ENCODE measurements around the gene ESYT1. TPM values are rescaled to one million over a fixed set of nuclear protein-coding genes. Genes with fewer than 3 reads are reported as not detected.
"Not testable (repeated sequence)": the region's sequence is repeated elsewhere in the genome, so short reads cannot be mapped to it uniquely, and the experiment has no call there.

Gene ESYT1
- polyA plus RNA-seq, 1 donor from 2014 or later: 19.6 TPM

GRCh38 chr12:56154818-56155217, 26.8 kb downstream of the ESYT1 start:
- Histone ChIP-seq H3K27me3 (ENCODE audit: insufficient read depth, low read depth, low read length) (no peaks in the 10 kb centered on the region), H4K20me1 (ENCODE audit: insufficient read depth) (no peaks in the 10 kb centered on the region), H3K79me2 (replicated peaks; ENCODE audit: insufficient read depth, low read length) (peaks cover 30% of the 10 kb centered on the region), H3K9ac (ENCODE audit: low read length) (no peak overlapping the region), H3K9me3 (ENCODE audit: low read length) (no peaks in the 10 kb centered on the region), H3K4me2 (ENCODE audit: low read length) (no peak overlapping the region), H3K36me3 (ENCODE audit: insufficient read depth, low read length) (peaks cover 6% of the 10 kb centered on the region), H3K4me3 (ENCODE audit: low read length) (no peak overlapping the region), H2AFZ (ENCODE audit: low read depth, low read length) (no peak overlapping the region), H3F3A (ENCODE audit: insufficient read depth, low read length, poor library complexity, severe bottlenecking) (peaks cover 3% of the 10 kb centered on the region), H3K27ac (ENCODE audit: low read length) (no peak overlapping the region), H3K9me2 (ENCODE audit: insufficient read depth, low read length) (no peaks in the 10 kb centered on the region)
- TF ChIP-seq, protein P1, sequence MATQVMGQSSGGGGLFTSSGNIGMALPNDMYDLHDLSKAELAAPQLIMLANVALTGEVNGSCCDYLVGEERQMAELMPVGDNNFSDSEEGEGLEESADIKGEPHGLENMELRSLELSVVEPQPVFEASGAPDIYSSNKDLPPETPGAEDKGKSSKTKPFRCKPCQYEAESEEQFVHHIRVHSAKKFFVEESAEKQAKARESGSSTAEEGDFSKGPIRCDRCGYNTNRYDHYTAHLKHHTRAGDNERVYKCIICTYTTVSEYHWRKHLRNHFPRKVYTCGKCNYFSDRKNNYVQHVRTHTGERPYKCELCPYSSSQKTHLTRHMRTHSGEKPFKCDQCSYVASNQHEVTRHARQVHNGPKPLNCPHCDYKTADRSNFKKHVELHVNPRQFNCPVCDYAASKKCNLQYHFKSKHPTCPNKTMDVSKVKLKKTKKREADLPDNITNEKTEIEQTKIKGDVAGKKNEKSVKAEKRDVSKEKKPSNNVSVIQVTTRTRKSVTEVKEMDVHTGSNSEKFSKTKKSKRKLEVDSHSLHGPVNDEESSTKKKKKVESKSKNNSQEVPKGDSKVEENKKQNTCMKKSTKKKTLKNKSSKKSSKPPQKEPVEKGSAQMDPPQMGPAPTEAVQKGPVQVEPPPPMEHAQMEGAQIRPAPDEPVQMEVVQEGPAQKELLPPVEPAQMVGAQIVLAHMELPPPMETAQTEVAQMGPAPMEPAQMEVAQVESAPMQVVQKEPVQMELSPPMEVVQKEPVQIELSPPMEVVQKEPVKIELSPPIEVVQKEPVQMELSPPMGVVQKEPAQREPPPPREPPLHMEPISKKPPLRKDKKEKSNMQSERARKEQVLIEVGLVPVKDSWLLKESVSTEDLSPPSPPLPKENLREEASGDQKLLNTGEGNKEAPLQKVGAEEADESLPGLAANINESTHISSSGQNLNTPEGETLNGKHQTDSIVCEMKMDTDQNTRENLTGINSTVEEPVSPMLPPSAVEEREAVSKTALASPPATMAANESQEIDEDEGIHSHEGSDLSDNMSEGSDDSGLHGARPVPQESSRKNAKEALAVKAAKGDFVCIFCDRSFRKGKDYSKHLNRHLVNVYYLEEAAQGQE (IDR thresholded peaks at IDR 0.05; ENCODE audit: borderline replicate concordance): no peak
- TF ChIP-seq EZH2 (IDR thresholded peaks at IDR 0.05; ENCODE audit: borderline replicate concordance, insufficient read depth, low read length, poor library complexity, severe bottlenecking) (no peak), RAD21 (conservative IDR thresholded peaks at IDR 0.05) (no peak), SMC3 (conservative IDR thresholded peaks at IDR 0.05; ENCODE audit: poor library complexity) (no peak), MXI1 (conservative IDR thresholded peaks at IDR 0.05; ENCODE audit: poor library complexity, severe bottlenecking) (no peak), EP300 (conservative IDR thresholded peaks at IDR 0.05; ENCODE audit: poor library complexity, severe bottlenecking) (no peak), CTCF (IDR thresholded peaks at IDR 0.05; ENCODE audit: poor library complexity, severe bottlenecking) (no peak), TAF1 (IDR thresholded peaks at IDR 0.05; ENCODE audit: low read depth) (no peak), POLR2AphosphoS5 (IDR thresholded peaks at IDR 0.05) (no peak)

GRCh38 chr12:56155256-56155845, 27.3 kb downstream of the ESYT1 start:
- H2AFZ ChIP-seq (ENCODE audit: low read depth, low read length): no peak overlapping the region
- H3K36me3 ChIP-seq (ENCODE audit: insufficient read depth, low read length): peaks cover 9% of the 10 kb centered on the region
- no peak overlapping the region for H3K9ac ChIP-seq (ENCODE audit: low read length)
- peaks cover 3% of the 10 kb centered on the region for H3F3A ChIP-seq (ENCODE audit: insufficient read depth, low read length, poor library complexity, severe bottlenecking)
- no peaks in the 10 kb centered on the region for H3K9me3 ChIP-seq (ENCODE audit: low read length)
- H3K27me3 ChIP-seq (ENCODE audit: insufficient read depth, low read depth, low read length): no peaks in the 10 kb centered on the region
- H3K79me2 ChIP-seq (replicated peaks; ENCODE audit: insufficient read depth, low read length): peaks cover 35% of the 10 kb centered on the region
- H3K27ac ChIP-seq (ENCODE audit: low read length): no peak overlapping the region
- no peak overlapping the region for H3K4me3 ChIP-seq (ENCODE audit: low read length)
- H4K20me1 ChIP-seq (ENCODE audit: insufficient read depth): peaks cover 2% of the 10 kb centered on the region
- TF ChIP-seq CTCF (IDR thresholded peaks at IDR 0.05; ENCODE audit: poor library complexity, severe bottlenecking): no peak
- TF ChIP-seq POLR2AphosphoS5 (IDR thresholded peaks at IDR 0.05): no peak
- no peak for TF ChIP-seq SMC3 (conservative IDR thresholded peaks at IDR 0.05; ENCODE audit: poor library complexity)
- no peak for TF ChIP-seq TAF1 (IDR thresholded peaks at IDR 0.05; ENCODE audit: low read depth)
- no peaks in the 10 kb centered on the region for H3K9me2 ChIP-seq (ENCODE audit: insufficient read depth, low read length)
- no peak overlapping the region for H3K4me2 ChIP-seq (ENCODE audit: low read length)

GRCh38 chr12:56156464-56157200, 28.6 kb downstream of the ESYT1 start:
- peak overlapping the region; percentile 98 for H3K27ac ChIP-seq (ENCODE audit: low read length)
- not testable (repeated sequence) for H3F3A ChIP-seq (ENCODE audit: insufficient read depth, low read length, poor library complexity, severe bottlenecking); H3K9me3 ChIP-seq (ENCODE audit: low read length); H3K4me2 ChIP-seq (ENCODE audit: low read length); H3K9me2 ChIP-seq (ENCODE audit: insufficient read depth, low read length); H3K27me3 ChIP-seq (ENCODE audit: insufficient read depth, low read depth, low read length); H2AFZ ChIP-seq (ENCODE audit: low read depth, low read length); H4K20me1 ChIP-seq (ENCODE audit: insufficient read depth)
- peak overlapping the region; percentile 92 for H3K9ac ChIP-seq (ENCODE audit: low read length)
- H3K4me3 ChIP-seq (ENCODE audit: low read length): peak overlapping the region; percentile 79
- H3K36me3 ChIP-seq (ENCODE audit: insufficient read depth, low read length): peaks cover 13% of the 10 kb centered on the region
- H3K79me2 ChIP-seq (replicated peaks; ENCODE audit: insufficient read depth, low read length): peaks cover 40% of the 10 kb centered on the region
